ENCODE measurements around the gene CNTNAP4. TPM values are rescaled to one million over a fixed set of nuclear protein-coding genes. Genes with fewer than 3 reads are reported as not detected.

The CNTNAP4 gene
- total and polyA plus RNA-seq, 2 of the 4 experiments (the other 2 are of a cell fraction): not detected

DNA sequence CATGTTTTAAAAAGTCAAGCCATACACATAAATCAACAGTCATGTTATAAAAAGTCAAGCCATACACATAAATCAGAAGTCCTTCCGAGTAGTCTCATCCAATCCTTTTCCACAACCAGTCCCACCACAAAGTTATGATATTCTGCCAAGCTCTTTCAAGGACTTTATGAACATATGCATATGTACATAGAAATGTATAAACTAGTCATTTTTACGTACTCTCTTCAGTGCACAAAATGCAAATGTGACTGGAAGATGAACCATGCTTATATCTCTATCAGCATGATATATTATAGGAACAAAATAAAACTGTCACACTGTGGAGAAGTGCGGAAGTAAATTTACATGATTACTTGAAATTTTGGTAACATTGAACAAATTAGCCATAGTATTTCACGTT lies 200.9 kb downstream of the CNTNAP4 start:
- in situ Hi-C loops (cut with MboI; ENCODE audit: low sequenced_read_pairs): no loop called here
- Histone ChIP-seq H3K27me3 (ENCODE audit: control insufficient read depth, insufficient read depth, low read length) (no peaks in the 10 kb centered on the region), H3K9me3 (ENCODE audit: control insufficient read depth, insufficient read depth, low read length) (no peaks in the 10 kb centered on the region), H3K9me1 (ENCODE audit: insufficient read depth, low read length) (no peaks in the 10 kb centered on the region), H2AFZ (replicated peaks; ENCODE audit: low read length, poor library complexity) (no peak overlapping the region), H2BK15ac (ENCODE audit: low read depth, low read length) (no peak overlapping the region), H3K27ac (ENCODE audit: insufficient read depth, low read length) (no peak overlapping the region), H4K20me1 (ENCODE audit: insufficient read depth, low read length) (no peaks in the 10 kb centered on the region), H3K23ac (ENCODE audit: low read depth, low read length) (no peak overlapping the region), H3K4me3 (ENCODE audit: insufficient read depth, low read depth, low read length) (no peak overlapping the region), H3K9ac (ENCODE audit: low read depth, low read length) (no peak overlapping the region), H3K79me1 (ENCODE audit: low read depth in 1 of 2, low read length in 2 of 2) (no peaks in the 10 kb centered on the region), H2BK20ac (ENCODE audit: low read depth, low read length) (no peak overlapping the region), H3K4me2 (ENCODE audit: low read depth, low read length) (no peak overlapping the region), H4K5ac (ENCODE audit: low read depth, low read length) (no peak overlapping the region), H3K14ac (replicated peaks; ENCODE audit: low read depth, low read length) (no peak overlapping the region), H3K18ac (ENCODE audit: low read depth, low read length) (no peak overlapping the region), H3K56ac (ENCODE audit: extremely low read depth, insufficient read depth, low read length) (no peak overlapping the region), H4K91ac (ENCODE audit: insufficient read depth, low read depth, low read length) (no peak overlapping the region), H3K4ac (ENCODE audit: low read depth, low read length) (no peak overlapping the region), H3K4me1 (ENCODE audit: control insufficient read depth, insufficient read depth, low read length) (no peaks in the 10 kb centered on the region), H2BK120ac (ENCODE audit: low read depth, low read length) (no peak overlapping the region), H2BK5ac (ENCODE audit: low read depth, low read length, poor library complexity, severe bottlenecking) (no peak overlapping the region), H2AK5ac (ENCODE audit: low read depth, low read length) (no peak overlapping the region), H2AK9ac (replicated peaks; ENCODE audit: low read depth, low read length, poor library complexity) (no peak overlapping the region), H3K36me3 (ENCODE audit: control insufficient read depth, insufficient read depth, low read length) (no peaks in the 10 kb centered on the region), H4K8ac (ENCODE audit: low read depth in 2 of 2, low read length in 2 of 2) (no peak overlapping the region)
- POLR2A ChIA-PET (ENCODE audit: unreplicated experiment): no interaction called here
- CTCF ChIA-PET: no interaction called here
- TF ChIP-seq CEBPB (IDR thresholded peaks at IDR 0.05; ENCODE audit: low read depth, low read length): no peak
- TF ChIP-seq RAD21 (IDR thresholded peaks at IDR 0.05; ENCODE audit: low read length): no peak
- TF ChIP-seq, protein P1, sequence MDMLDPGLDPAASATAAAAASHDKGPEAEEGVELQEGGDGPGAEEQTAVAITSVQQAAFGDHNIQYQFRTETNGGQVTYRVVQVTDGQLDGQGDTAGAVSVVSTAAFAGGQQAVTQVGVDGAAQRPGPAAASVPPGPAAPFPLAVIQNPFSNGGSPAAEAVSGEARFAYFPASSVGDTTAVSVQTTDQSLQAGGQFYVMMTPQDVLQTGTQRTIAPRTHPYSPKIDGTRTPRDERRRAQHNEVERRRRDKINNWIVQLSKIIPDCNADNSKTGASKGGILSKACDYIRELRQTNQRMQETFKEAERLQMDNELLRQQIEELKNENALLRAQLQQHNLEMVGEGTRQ (IDR thresholded peaks at IDR 0.05; ENCODE audit: low read depth, low read length): no peak
- no CpG with 5 or more reads among the region's 4 CpGs for WGBS, 2 experiments (ENCODE audit: extremely low coverage in 2 of 2, insufficient read length in 1 of 2)
- intact Hi-C loops (cut with micrococcal nuclease): no loop called here
- no TSS peak for BruUV-seq (replicated peaks)
- no peak for ATAC-seq (ENCODE audit: low read depth)
- dilution Hi-C loops (cut with HindIII; ENCODE audit: low sequenced_read_pairs, unreplicated experiment): no loop called here
- DNase-seq: no peak
